Cardiac muscle cell (in vitro differentiated cells and primary cell): ENCODE data around the gene FANCE. TPM values are rescaled to one million over a fixed set of nuclear protein-coding genes. Genes with fewer than 3 reads are reported as not detected.

Experiments used
- DNase-seq, 2 donors: peaks; one replicate each; pipeline versions ENCODE4 v3.0.0 to v3.0.0-alpha.2; 2010 to 2017; ENCODE audit warnings: low read depth in 1 of 2, low spot score in 1 of 2
- H3K27ac ChIP-seq: fragments of 200-600 bp; sonication (generic); 2 replicates; pipeline ENCODE4 v1.5.1; 2016
- H3K27me3 ChIP-seq: fragments of 200-600 bp; sonication (generic); 2 replicates; pipeline ENCODE4 v1.6.0; 2016; ENCODE audit warnings: control low read depth
- H3K36me3 ChIP-seq: fragments of 200-600 bp; sonication (generic); 2 replicates; pipeline ENCODE4 v1.5.1; 2016; ENCODE audit warnings: control low read depth
- H3K4me1 ChIP-seq: fragments of 200-600 bp; sonication (generic); 2 replicates; pipeline ENCODE4 v1.8.1; 2017; ENCODE audit warnings: low read depth, mild to moderate bottlenecking, mixed run types
- H3K4me3 ChIP-seq: fragments of 200-600 bp; sonication (generic); 2 replicates; pipeline ENCODE4 v1.5.1; 2016; ENCODE audit warnings: mild to moderate bottlenecking
- H3K9me3 ChIP-seq: fragments of 200-600 bp; sonication (generic); 2 replicates; pipeline ENCODE4 v1.5.1; 2017; ENCODE audit warnings: low read depth, mild to moderate bottlenecking, control low read depth
- polyA plus RNA-seq: library from polyadenylated mRNA; unstranded; fragments of >200 nt; fragmentation: Nextera tagmentation; extraction: Ambion mirVana; gene quantifications from 2 replicates; pipeline ENCODE4 v1.2.1, GENCODE V29; 2016
- total RNA-seq: library from RNA; depleted of rRNA; stranded (reverse); fragments of >200 nt; gene quantifications from 2 replicates; pipeline ENCODE4 v1.2.3, GENCODE V29; 2016
- TF ChIP-seq, protein P1 (sequence below): IDR thresholded peaks from 2 replicates; pipeline ENCODE4 v1.5.1; 2012; ENCODE audit warnings: low read depth, mild to moderate bottlenecking, low read length

Gene FANCE
- total and polyA plus RNA-seq, 2 experiments from 2014 or later: 19.4 to 28.1 TPM

GRCh38 chr6:35491558-35492257 lies 39.6 kb downstream of the FANCE start:
- peaks cover 63% of the 10 kb centered on the region for H3K4me1 ChIP-seq
- no peaks in the 10 kb centered on the region for H3K9me3 ChIP-seq
- H3K27me3 ChIP-seq: no peaks in the 10 kb centered on the region
- TF ChIP-seq, protein P1, sequence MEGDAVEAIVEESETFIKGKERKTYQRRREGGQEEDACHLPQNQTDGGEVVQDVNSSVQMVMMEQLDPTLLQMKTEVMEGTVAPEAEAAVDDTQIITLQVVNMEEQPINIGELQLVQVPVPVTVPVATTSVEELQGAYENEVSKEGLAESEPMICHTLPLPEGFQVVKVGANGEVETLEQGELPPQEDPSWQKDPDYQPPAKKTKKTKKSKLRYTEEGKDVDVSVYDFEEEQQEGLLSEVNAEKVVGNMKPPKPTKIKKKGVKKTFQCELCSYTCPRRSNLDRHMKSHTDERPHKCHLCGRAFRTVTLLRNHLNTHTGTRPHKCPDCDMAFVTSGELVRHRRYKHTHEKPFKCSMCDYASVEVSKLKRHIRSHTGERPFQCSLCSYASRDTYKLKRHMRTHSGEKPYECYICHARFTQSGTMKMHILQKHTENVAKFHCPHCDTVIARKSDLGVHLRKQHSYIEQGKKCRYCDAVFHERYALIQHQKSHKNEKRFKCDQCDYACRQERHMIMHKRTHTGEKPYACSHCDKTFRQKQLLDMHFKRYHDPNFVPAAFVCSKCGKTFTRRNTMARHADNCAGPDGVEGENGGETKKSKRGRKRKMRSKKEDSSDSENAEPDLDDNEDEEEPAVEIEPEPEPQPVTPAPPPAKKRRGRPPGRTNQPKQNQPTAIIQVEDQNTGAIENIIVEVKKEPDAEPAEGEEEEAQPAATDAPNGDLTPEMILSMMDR: no peak
- H3K4me3 ChIP-seq: peak overlapping the region; percentile 1
- peak overlapping the region; percentile 98 for H3K27ac ChIP-seq
- DNase-seq: peak in 1 of 2 donors; percentile 49
- no peaks in the 10 kb centered on the region for H3K36me3 ChIP-seq

- peaks cover 63% of the 10 kb centered on the region for H3K4me1 ChIP-seq
- DNase-seq: no peak
- H3K36me3 ChIP-seq: no peaks in the 10 kb centered on the region
- H3K27me3 ChIP-seq: no peaks in the 10 kb centered on the region
- TF ChIP-seq, protein P1: no peak
- H3K9me3 ChIP-seq: no peaks in the 10 kb centered on the region
- H3K27ac ChIP-seq: peak overlapping the region; percentile 98
- H3K4me3 ChIP-seq: peak overlapping the region; percentile 1
Measured at GRCh38 chr6:35492258-35492973, 40.3 kb downstream of the FANCE start.

- DNase-seq: no peak
- Histone ChIP-seq H3K4me3 (no peak overlapping the region), H3K27me3 (no peaks in the 10 kb centered on the region), H3K27ac (peak overlapping the region; percentile 98), H3K4me1 (peaks cover 59% of the 10 kb centered on the region), H3K9me3 (no peaks in the 10 kb centered on the region), H3K36me3 (no peaks in the 10 kb centered on the region)
- TF ChIP-seq, protein P1: no peak
Measured at GRCh38 chr6:35492974-35493284, 40.8 kb downstream of the FANCE start.

- Histone ChIP-seq H3K36me3 (no peaks in the 10 kb centered on the region), H3K4me3 (no peak overlapping the region), H3K9me3 (no peaks in the 10 kb centered on the region), H3K4me1 (peaks cover 60% of the 10 kb centered on the region), H3K27ac (peak overlapping the region; percentile 98), H3K27me3 (no peaks in the 10 kb centered on the region)
- TF ChIP-seq, protein P1: no peak
- DNase-seq: no peak
Measured at GRCh38 chr6:35493307-35493983, 41.3 kb downstream of the FANCE start.

GRCh38 chr6:35494161-35494563 lies 42.0 kb downstream of the FANCE start:
- H3K27me3 ChIP-seq: no peaks in the 10 kb centered on the region
- H3K27ac ChIP-seq: peak overlapping the region; percentile 98
- H3K4me1 ChIP-seq: peaks cover 61% of the 10 kb centered on the region
- peak in 1 of 2 donors; percentile 52 for DNase-seq
- no peak overlapping the region for H3K4me3 ChIP-seq
- TF ChIP-seq, protein P1: no peak
- no peaks in the 10 kb centered on the region for H3K9me3 ChIP-seq
- H3K36me3 ChIP-seq: no peaks in the 10 kb centered on the region
